Fibroblast of pulmonary artery (primary cell): ENCODE measurements around the gene IQSEC1.

Experiments used
- DNase-seq: peaks from one replicate; pipeline ENCODE4 v3.0.0-alpha.2; 2010; ENCODE audit warnings: low read depth
- H3K4me3 ChIP-seq: replicated peaks from 2 replicates; pipeline ENCODE4 v1.5.1; 2011; ENCODE audit warnings: low read depth, mild to moderate bottlenecking, control low read depth, low read length, moderate library complexity
- CTCF ChIP-seq: IDR thresholded peaks from 2 replicates; pipeline ENCODE4 v1.5.1; 2011; ENCODE audit warnings: mild to moderate bottlenecking, control low read depth, low read length, inconsistent platforms; ENCODE audit errors: missing control alignments

The IQSEC1 gene

GRCh38 chr3:12898965-12899755, 174.1 kb downstream of the IQSEC1 start:
- no peak for DNase-seq
- no peak for TF ChIP-seq CTCF
- H3K4me3 ChIP-seq, result no peak overlapping the region

DNA sequence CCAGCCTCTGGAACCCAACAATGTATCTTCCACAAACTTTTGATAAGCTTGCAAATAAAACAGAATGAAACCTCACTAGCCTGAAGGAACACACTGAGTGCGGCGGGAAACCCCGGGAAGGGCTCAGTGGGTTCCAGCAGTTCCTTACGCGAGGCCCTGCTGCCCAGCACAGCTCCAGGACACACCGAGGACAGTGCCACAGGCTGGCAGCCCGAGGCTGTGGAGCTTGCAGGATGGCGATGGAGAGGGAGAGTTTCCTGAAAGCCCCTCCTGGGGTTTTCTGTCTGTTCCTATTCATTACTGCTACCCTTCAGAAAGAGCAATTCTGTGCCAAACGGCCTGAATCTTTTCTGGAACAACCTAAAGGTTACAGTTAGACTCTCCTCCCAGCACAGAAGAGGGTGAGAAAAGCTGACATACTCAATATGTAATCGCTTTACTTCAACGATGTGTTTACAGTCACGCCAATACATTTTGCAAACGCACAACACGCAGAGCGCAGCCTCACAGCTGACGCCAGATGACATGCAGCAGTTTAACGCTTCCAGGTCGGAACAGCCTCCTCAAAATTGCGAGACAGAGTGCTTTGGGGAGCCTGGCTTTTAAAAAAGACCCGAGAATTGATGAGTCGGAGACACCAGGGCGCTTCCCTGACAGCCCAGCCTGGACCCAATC, 174.8 kb downstream of the IQSEC1 start:
- DNase-seq, result no peak
- TF ChIP-seq CTCF, result no peak
- no peak overlapping the region for H3K4me3 ChIP-seq

DNA sequence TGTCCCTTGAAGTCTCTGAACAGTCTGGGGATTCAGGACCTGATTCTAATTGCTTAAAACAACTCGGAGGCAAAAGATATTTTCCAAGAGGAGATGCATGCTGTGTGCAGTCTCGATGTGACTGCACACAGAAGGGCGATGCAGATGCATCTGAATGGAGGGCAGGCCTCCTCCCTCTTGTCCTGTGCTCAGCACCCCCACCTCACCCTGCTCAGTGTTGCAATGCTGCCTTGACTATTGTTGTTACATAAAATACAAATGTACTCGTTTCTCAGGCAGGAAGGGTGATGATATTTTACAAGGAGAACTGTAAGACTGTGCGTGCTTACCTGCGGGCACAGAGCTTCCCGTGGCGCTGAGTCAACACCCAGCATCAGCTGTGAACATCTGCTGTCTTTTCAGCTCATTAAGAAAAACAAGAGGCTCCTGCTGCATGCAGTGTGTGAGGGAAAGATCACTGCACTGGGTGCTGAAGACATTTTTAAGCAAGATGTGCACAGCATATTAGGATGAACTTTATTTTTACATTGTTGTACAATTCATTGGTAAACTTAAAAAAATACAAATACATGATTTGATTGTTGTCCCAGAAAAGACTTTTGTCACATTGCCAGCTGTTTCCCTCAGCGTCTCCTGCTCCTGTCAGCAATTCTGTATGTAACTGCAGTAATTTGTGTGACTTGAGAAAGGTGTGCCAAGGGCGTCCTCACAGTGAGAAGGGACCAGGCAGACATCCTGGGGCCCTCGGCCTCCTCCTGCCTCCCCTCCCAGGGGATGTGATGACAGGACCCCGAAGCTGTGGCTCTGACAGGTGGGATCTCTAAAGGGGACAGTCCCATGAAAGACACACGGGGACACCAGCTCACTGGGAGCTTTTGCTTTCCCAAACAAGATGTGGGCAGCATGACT, 175.6 kb downstream of the IQSEC1 start:
- DNase-seq, result no peak
- TF ChIP-seq CTCF, result no peak
- H3K4me3 ChIP-seq, result no peak overlapping the region

GRCh38 chr3:12896063-12896985, 176.9 kb downstream of the IQSEC1 start:
- DNase-seq, result peak; percentile 23
- TF ChIP-seq CTCF, result no peak

DNA sequence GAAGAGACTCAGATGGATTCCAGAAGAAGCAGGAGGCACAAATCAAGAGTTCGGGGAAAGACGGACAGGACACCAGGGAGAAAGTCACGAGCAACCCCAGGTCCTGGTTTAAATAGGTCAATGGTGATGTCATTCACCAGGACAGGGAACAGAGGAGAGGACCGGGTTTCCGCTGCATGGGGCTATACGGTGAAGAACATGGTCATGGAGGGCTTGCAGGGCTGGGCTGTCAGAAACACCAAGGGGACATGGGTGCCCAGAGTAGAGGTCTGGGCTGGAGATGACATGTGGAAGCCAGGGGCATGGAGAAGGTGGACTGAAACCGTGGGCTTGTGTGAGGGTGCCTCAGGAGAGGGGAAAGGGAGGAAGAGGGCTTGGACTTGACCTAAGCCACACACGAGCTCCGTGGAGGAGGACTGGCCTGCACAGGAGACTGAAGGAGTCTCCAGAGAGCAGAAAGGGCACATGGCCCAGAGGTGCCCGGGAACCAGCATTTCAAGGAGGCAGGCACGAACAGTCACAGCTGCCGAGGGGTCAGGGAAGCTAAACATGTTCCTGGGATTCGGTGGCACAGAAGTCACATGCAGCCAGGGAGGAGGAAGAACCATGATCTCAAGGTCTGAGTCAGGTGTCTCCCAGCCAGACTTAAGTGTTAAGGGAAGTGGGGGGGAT, 177.7 kb downstream of the IQSEC1 start:
- H3K4me3 ChIP-seq, result no peak overlapping the region
- no peak for TF ChIP-seq CTCF
- no peak for DNase-seq

More at GRCh38 chr3:12896063-12896985, 176.9 kb downstream of the IQSEC1 start:
- no peak overlapping the region for H3K4me3 ChIP-seq
